Esophagus muscularis mucosa (tissue), 3 donors: ENCODE measurements around the gene MRM1.

ENCODE experiments used
- CTCF ChIP-seq, 3 experiments: fragments of 200-600 bp in 2 of 3; fragments of 450-650 bp in 1 of 3; sonication (generic) in 2 of 3; IDR thresholded peaks; one replicate each; pipeline ENCODE4 v1.5.1; 2017 to 2019; ENCODE audit warnings: antibody characterized with exemption in 3 of 3, mild to moderate bottlenecking in 2 of 3, moderate library complexity in 1 of 3
- POLR2A ChIP-seq: fragments of 450-650 bp; IDR thresholded peaks from one replicate; pipeline ENCODE4 v1.6.1; 2017; ENCODE audit warnings: antibody characterized with exemption, moderate library complexity, mild to moderate bottlenecking, low read depth

GRCh38 chr17:36627101-36627500 is 25.7 kb downstream of the MRM1 start:
- TF ChIP-seq CTCF (IDR thresholded peaks at IDR 0.05) = no peak
- no peak for TF ChIP-seq POLR2A
